ENCODE data around the gene ARID1B. TPM values are rescaled to one million over a fixed set of nuclear protein-coding genes. Genes with fewer than 3 reads are reported as not detected.
A peak's percentile ranks its signal among the peaks of the same experiment; 100 is the strongest.

The ARID1B gene
- total RNA-seq, 1 experiment from 2014 or later: 91.7 TPM

- H3K9me3 ChIP-seq (ENCODE audit: control insufficient read depth, insufficient read depth, low read depth, low read length): no peaks in the 10 kb centered on the region
- no peak overlapping the region for H3K27ac ChIP-seq (ENCODE audit: low read length)
- H3K27me3 ChIP-seq (ENCODE audit: control insufficient read depth, insufficient read depth, low read length): no peaks in the 10 kb centered on the region
- in situ Hi-C loops (cut with HindIII; ENCODE audit: low pct_unique_long_range_greater_than_20kb, low sequenced_read_pairs) (no loop called here), intact Hi-C loops (cut with micrococcal nuclease; ENCODE audit: unreplicated experiment) (loop anchor here (5.0 kb wide), 1 partner anchor 147 kb away; no protein-coding TSS in a partner anchor)
- peaks cover 3% of the 10 kb centered on the region for H3K4me1 ChIP-seq (ENCODE audit: control insufficient read depth, insufficient read depth, low read length)
- CTCF ChIA-PET: interaction anchor here (0.5 kb wide), 1 partner anchor 30 kb away, joined by 3 read pairs; no protein-coding TSS in a partner anchor
- H3K36me3 ChIP-seq (ENCODE audit: control insufficient read depth, insufficient read depth, low read length): peaks cover 6% of the 10 kb centered on the region
- BruUV-seq (replicated peaks): no TSS peak
- DNase-seq (ENCODE audit: low read depth, low spot score): peak; percentile 7
- ATAC-seq: peak; percentile 92
- no peak overlapping the region for H3K4me3 ChIP-seq (ENCODE audit: low read depth in 2 of 2, low read length in 2 of 2)
- POLR2A ChIA-PET: no interaction called here
- TF ChIP-seq TCF7L2 (IDR thresholded peaks at IDR 0.05; ENCODE audit: low read depth, low read length): no peak
- no peak for TF ChIP-seq POLR2AphosphoS5 (IDR thresholded peaks at IDR 0.05; ENCODE audit: low read depth, low read length)
- TF ChIP-seq CTCF (IDR thresholded peaks at IDR 0.05): peak; percentile 97
- peak; percentile 48 to 57; a peak in 1 of 4 replicates for TF ChIP-seq REST (IDR thresholded peaks at IDR 0.05; ENCODE audit: insufficient read depth in 1 of 2, low read depth in 2 of 2, low read length in 1 of 2)
- no peak for TF ChIP-seq SIN3A (IDR thresholded peaks at IDR 0.05; ENCODE audit: borderline replicate concordance, insufficient read depth, low read depth, low read length)
These were observed 407.2 kb downstream of the ARID1B start for GRCh38 chr6:157184202-157185015.

- Histone ChIP-seq H3K4me1 (ENCODE audit: control insufficient read depth, insufficient read depth, low read length) (peaks cover 3% of the 10 kb centered on the region), H3K4me3 (ENCODE audit: low read depth in 2 of 2, low read length in 2 of 2) (no peak overlapping the region), H3K27me3 (ENCODE audit: control insufficient read depth, insufficient read depth, low read length) (no peaks in the 10 kb centered on the region), H3K9me3 (ENCODE audit: control insufficient read depth, insufficient read depth, low read depth, low read length) (no peaks in the 10 kb centered on the region), H3K27ac (ENCODE audit: low read length) (no peak overlapping the region), H3K36me3 (ENCODE audit: control insufficient read depth, insufficient read depth, low read length) (peaks cover 12% of the 10 kb centered on the region)
- ATAC-seq (no peak), DNase-seq (ENCODE audit: low read depth, low spot score) (no peak)
- no TSS peak for BruUV-seq (replicated peaks)
- in situ Hi-C loops (cut with HindIII; ENCODE audit: low pct_unique_long_range_greater_than_20kb, low sequenced_read_pairs) (no loop called here), intact Hi-C loops (cut with micrococcal nuclease; ENCODE audit: unreplicated experiment) (no loop called here)
- POLR2A ChIA-PET: no interaction called here
- CTCF ChIA-PET: interaction anchor here (0.5 kb wide), 1 partner anchor 31 kb away, joined by 3 read pairs; no protein-coding TSS in a partner anchor
- TF ChIP-seq TCF7L2 (IDR thresholded peaks at IDR 0.05; ENCODE audit: low read depth, low read length): no peak
- TF ChIP-seq POLR2AphosphoS5 (IDR thresholded peaks at IDR 0.05; ENCODE audit: low read depth, low read length): no peak
These were observed 408.0 kb downstream of the ARID1B start for GRCh38 chr6:157185171-157185570.

- Histone ChIP-seq H3K27ac (ENCODE audit: low read length) (no peak overlapping the region), H3K27me3 (ENCODE audit: control insufficient read depth, insufficient read depth, low read length) (no peaks in the 10 kb centered on the region), H3K9me3 (ENCODE audit: control insufficient read depth, insufficient read depth, low read depth, low read length) (no peaks in the 10 kb centered on the region), H3K36me3 (ENCODE audit: control insufficient read depth, insufficient read depth, low read length) (peaks cover 14% of the 10 kb centered on the region), H3K4me3 (ENCODE audit: low read depth in 2 of 2, low read length in 2 of 2) (no peak overlapping the region), H3K4me1 (ENCODE audit: control insufficient read depth, insufficient read depth, low read length) (peaks cover 3% of the 10 kb centered on the region)
- TF ChIP-seq REST (IDR thresholded peaks at IDR 0.05; ENCODE audit: insufficient read depth in 1 of 2, low read depth in 2 of 2, low read length in 1 of 2) (no peak), TCF7L2 (IDR thresholded peaks at IDR 0.05; ENCODE audit: low read depth, low read length) (no peak), POLR2AphosphoS5 (IDR thresholded peaks at IDR 0.05; ENCODE audit: low read depth, low read length) (no peak), CTCF (IDR thresholded peaks at IDR 0.05) (no peak), SIN3A (IDR thresholded peaks at IDR 0.05; ENCODE audit: borderline replicate concordance, insufficient read depth, low read depth, low read length) (no peak)
- TSS peak; percentile 13 for BruUV-seq (replicated peaks)
- ATAC-seq (no peak), DNase-seq (ENCODE audit: low read depth, low spot score) (no peak)
- ChIA-PET CTCF (no interaction called here), POLR2A (no interaction called here)
- intact Hi-C loops (cut with micrococcal nuclease; ENCODE audit: unreplicated experiment): no loop called here
- in situ Hi-C loops (cut with HindIII; ENCODE audit: low pct_unique_long_range_greater_than_20kb, low sequenced_read_pairs): no loop called here
These were observed 408.8 kb downstream of the ARID1B start for GRCh38 chr6:157185986-157186385.
